Uterus (tissue), 4 donors: ENCODE data around the gene MGAT4B. TPM values are rescaled to one million over a fixed set of nuclear protein-coding genes. Genes with fewer than 3 reads are reported as not detected.

Source experiments
- DNase-seq, 2 donors: peaks; one replicate each; pipeline ENCODE4 v3.0.0-alpha.2; 2019 to 2020
- H3K27ac ChIP-seq, 2 donors: fragments of 200-600 bp; sonication (generic); 1 replicate in 1 of 2; 2 replicates in 1 of 2; pipeline ENCODE4 v1.5.1; 2016 to 2018
- H3K27me3 ChIP-seq, 2 donors: fragments of 200-600 bp; sonication (generic); one replicate each; pipeline ENCODE4 v1.5.1; 2018 to 2019; ENCODE audit warnings: control low read depth in 1 of 2
- H3K36me3 ChIP-seq, 2 donors: fragments of 200-600 bp; sonication (generic); one replicate each; pipeline ENCODE4 v1.5.1; 2019; ENCODE audit warnings: control low read depth in 1 of 2
- H3K4me1 ChIP-seq, 2 donors: fragments of 200-600 bp; sonication (generic); one replicate each; pipeline ENCODE4 v1.5.1; 2018 to 2019; ENCODE audit warnings: control low read depth in 1 of 2
- H3K4me3 ChIP-seq, 2 donors: fragments of 200-600 bp; sonication (generic); 1 replicate in 1 of 2; 2 replicates in 1 of 2; pipeline ENCODE4 v1.5.1; 2018 to 2019; ENCODE audit warnings: mild to moderate bottlenecking in 1 of 2
- H3K9me3 ChIP-seq, 2 donors: fragments of 200-600 bp; sonication (generic); one replicate each; pipeline ENCODE4 v1.5.1; 2019; ENCODE audit warnings: control low read depth in 1 of 2
- POLR2A ChIP-seq, 2 donors: fragments of 450-650 bp; IDR thresholded peaks; one replicate each; pipeline ENCODE4 v1.6.1; 2016; ENCODE audit warnings: antibody characterized with exemption in 2 of 2, mild to moderate bottlenecking in 1 of 2, moderate library complexity in 1 of 2
- intact Hi-C: fragments of 100-400 bp; cut with DNase I; formaldehyde crosslinking; loops from one replicate; pipeline ENCODE4 v1.15.1; 2023; ENCODE audit warnings: low total_unique reads
- microRNA counts, 2 donors: library from miRNA; unstranded; fragments of <30 nt; microRNA quantifications; one replicate each; lab custom pipeline; 2016 to 2017
- microRNA-seq: library from miRNA; unstranded; fragments of <30 nt; microRNA quantifications from one replicate; pipeline ENCODE4, GENCODE V29; 2016; ENCODE audit warnings: borderline microRNAs expressed, borderline replicate concordance
- small RNA-seq: library from RNA; depleted of rRNA; stranded (forward); fragments of <200 nt; gene quantifications from one replicate; pipeline ENCODE3, GENCODE V24; 2016
- total RNA-seq, 4 donors: library from RNA; depleted of rRNA in 3 of 4; stranded (reverse); fragments of >200 nt in 3 of 4; gene quantifications; one replicate each; pipeline versions ENCODE4 v1.1.0 to v1.2.4, GENCODE V29; 2014 to 2023
- TF ChIP-seq, protein P1 (sequence below), 4 experiments: fragments of 200-600 bp in 2 of 4; fragments of 450-650 bp in 2 of 4; sonication (generic) in 2 of 4; IDR thresholded peaks; one replicate each; pipeline ENCODE4 v1.5.1; 2016 to 2019; ENCODE audit warnings: antibody characterized with exemption in 4 of 4, mild to moderate bottlenecking in 2 of 4, moderate library complexity in 1 of 4
- donor health status: DM: yes; HTN: yes; CAD: no.

Gene MGAT4B
- total RNA-seq, 4 donors from 2014 or later = 31.8 to 87.4 (median 66.4) TPM

DNA sequence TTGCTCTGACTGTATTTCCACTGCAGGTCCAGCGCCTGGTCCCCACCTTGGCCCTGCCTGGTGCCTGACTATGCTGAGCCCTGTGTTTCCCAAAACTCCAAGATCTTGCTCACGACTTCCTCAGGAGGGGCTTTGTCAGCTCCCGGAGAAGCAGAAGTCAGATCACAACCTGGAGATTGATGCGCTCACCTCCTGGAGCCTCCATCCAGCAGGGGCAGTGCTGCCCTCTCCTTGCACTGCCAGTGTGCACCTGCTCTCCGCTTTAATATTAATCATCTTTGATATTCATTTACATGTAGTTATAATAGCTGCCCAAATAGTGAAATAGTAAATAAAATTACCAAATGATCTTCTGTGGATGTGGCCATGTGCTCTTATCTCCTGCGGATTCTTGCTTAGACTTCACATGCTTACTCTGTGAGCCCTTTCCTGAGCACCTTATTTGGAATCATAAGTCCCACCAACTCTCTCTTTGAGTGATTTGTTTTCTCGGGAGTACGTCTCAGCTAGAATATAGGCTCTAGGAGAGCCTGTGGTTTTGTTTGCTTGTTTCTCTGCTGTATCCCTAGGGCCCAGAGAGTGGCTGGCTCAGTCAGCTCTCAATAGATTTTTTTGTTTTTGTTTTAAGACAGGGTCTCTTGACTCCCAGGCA is 56.7 kb downstream of the MGAT4B start:
- no peak for DNase-seq
- Histone ChIP-seq H3K36me3 (no peaks in the 10 kb centered on the region), H3K9me3 (no peaks in the 10 kb centered on the region), H3K4me3 (no peak overlapping the region), H3K4me1 (peaks cover 0 to 3% of the 10 kb centered on the region in 2 donors), H3K27me3 (no peaks in the 10 kb centered on the region), H3K27ac (no peak overlapping the region)
- no peak for TF ChIP-seq POLR2A (IDR thresholded peaks at IDR 0.05)
- TF ChIP-seq, protein P1, sequence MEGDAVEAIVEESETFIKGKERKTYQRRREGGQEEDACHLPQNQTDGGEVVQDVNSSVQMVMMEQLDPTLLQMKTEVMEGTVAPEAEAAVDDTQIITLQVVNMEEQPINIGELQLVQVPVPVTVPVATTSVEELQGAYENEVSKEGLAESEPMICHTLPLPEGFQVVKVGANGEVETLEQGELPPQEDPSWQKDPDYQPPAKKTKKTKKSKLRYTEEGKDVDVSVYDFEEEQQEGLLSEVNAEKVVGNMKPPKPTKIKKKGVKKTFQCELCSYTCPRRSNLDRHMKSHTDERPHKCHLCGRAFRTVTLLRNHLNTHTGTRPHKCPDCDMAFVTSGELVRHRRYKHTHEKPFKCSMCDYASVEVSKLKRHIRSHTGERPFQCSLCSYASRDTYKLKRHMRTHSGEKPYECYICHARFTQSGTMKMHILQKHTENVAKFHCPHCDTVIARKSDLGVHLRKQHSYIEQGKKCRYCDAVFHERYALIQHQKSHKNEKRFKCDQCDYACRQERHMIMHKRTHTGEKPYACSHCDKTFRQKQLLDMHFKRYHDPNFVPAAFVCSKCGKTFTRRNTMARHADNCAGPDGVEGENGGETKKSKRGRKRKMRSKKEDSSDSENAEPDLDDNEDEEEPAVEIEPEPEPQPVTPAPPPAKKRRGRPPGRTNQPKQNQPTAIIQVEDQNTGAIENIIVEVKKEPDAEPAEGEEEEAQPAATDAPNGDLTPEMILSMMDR (IDR thresholded peaks at IDR 0.05) = no peak
- intact Hi-C loops = no loop called here

DNA sequence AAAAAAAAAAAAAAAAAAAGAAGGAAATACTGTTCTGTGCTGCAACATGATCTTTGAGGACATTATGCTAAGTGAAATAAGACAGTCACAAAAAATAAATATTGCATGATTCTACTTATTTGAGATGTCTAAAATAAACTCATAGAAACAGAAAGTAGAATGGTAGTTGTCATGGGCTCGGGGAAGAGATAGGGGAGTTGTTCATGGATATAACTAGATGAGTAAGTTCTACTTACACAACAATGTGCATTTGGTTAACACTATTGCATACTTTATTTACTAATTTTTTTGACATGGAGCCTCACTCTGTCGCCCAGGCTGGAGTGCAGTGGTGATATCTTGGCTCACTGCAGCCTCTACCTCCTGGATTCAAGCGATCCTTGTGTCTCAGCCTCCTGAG is 58.9 kb downstream of the MGAT4B start:
- intact Hi-C loops = no loop called here
- Histone ChIP-seq H3K4me1 (no peaks in the 10 kb centered on the region), H3K27ac (no peak overlapping the region), H3K9me3 (no peaks in the 10 kb centered on the region), H3K36me3 (no peaks in the 10 kb centered on the region), H3K27me3 (no peaks in the 10 kb centered on the region), H3K4me3 (no peak overlapping the region)
- no peak for DNase-seq
- TF ChIP-seq, protein P1 (IDR thresholded peaks at IDR 0.05) = no peak

MicroRNA genes within 50 kb of the gene (microRNA counts, 767-probe panel; counts per million panel counts)
- microRNA hsa-miR-1229 (lab: Ali Mortazavi, UCI) = 0 counts per million in 2 donors

Small RNA genes lying within 50 kb of the gene (microRNA-seq; reads per million reads assigned to microRNA genes)
- not detected for gene MIR1229

Small RNA genes lying within 50 kb of the gene (small RNA-seq; reads per million reads assigned to genes)
- not detected for gene MIR1229
- gene RF00019 = not detected

Other genes starting within 250 kb of the MGAT4B start
- 1,000 to 10,000 TPM in 1 of 4 donors, 100 to 1,000 TPM in 3; 237 to 1,003 (median 495) TPM for gene HNRNPH1, start 183.2 kb downstream of the MGAT4B start, total RNA-seq
- gene CBY3, start 125.8 kb downstream of the MGAT4B start, total RNA-seq = not detected
- 100 to 1,000 TPM; 155 to 550 (median 392) TPM for gene CANX, start 107.9 kb downstream of the MGAT4B start, total RNA-seq
- gene MAML1, start 74.0 kb downstream of the MGAT4B start, total RNA-seq = 10 to 100 TPM; 19.7 to 44.1 (median 21.4) TPM
- gene LTC4S, start 12.9 kb downstream of the MGAT4B start, total RNA-seq = 10 to 100 TPM in 2 of 4 donors, 1 to 10 TPM in 1, not detected in 1; 4.1 to 22.9 (median 13.6) TPM
- 100 to 1,000 TPM in 3 of 4 donors, 10 to 100 TPM in 1; 94.7 to 874 (median 439) TPM for gene SQSTM1, start 14.0 kb upstream of the MGAT4B start, total RNA-seq
- 100 to 1,000 TPM in 1 of 4 donors, 10 to 100 TPM in 3; 16.8 to 138 (median 61.6) TPM for gene MRNIP, start 52.0 kb upstream of the MGAT4B start, total RNA-seq
- 1,000 to 10,000 TPM in 1 of 4 donors, 100 to 1,000 TPM in 1, 10 to 100 TPM in 2; 58.8 to 2,513 (median 108) TPM for gene TBC1D9B, start 101.0 kb upstream of the MGAT4B start, total RNA-seq